GM13976 (cell line): ENCODE measurements around the gene KLHL7.

Experiments
- DNase-seq: peaks from one replicate; pipeline ENCODE4 v3.0.0; 2012; ENCODE audit warnings: low spot score
- CTCF ChIP-seq: IDR thresholded peaks from 2 replicates; pipeline ENCODE4 v1.5.1; 2012; ENCODE audit warnings: borderline replicate concordance, mild to moderate bottlenecking; ENCODE audit not compliant: insufficient read depth; ENCODE audit errors: extremely low read depth, missing control alignments, control extremely low read depth
- in situ Hi-C: fragments of 300-500 bp; cut with MboI; formaldehyde crosslinking; loops from one replicate; pipeline ENCODE4 v1.12.0; 2022; ENCODE audit warnings: low sequenced_read_pairs, mixed read lengths, inconsistent platforms; ENCODE audit not compliant: unreplicated experiment

KLHL7 gene

DNA sequence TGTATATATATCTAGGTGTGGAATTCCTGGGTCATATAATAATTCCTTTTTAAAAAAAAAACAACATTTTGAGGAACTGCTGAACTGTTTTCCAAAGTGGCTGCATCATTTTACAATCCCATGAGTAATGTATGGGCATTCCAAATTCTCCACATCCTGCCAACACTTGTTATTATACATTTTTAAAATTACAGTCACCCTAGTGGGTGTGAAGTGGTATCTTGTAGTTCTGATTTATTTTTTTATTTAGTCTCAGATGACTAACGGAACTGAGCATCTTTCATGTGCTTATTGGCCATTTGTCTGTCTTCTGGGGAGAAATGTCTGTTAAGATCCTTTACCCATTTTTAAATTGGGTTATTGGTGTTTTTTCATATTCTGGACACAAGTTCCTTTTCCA lies 12.0 kb upstream of the KLHL7 start:
- TF ChIP-seq CTCF: no peak
- no peak for DNase-seq
- in situ Hi-C loops: no loop called here

GRCh38 chr7:23096518-23097290 lies 8.9 kb upstream of the KLHL7 start:
- in situ Hi-C loops: no loop called here

GRCh38 chr7:23098029-23098428 lies 7.6 kb upstream of the KLHL7 start:
- in situ Hi-C loops: no loop called here
- DNase-seq: no peak
- TF ChIP-seq CTCF: no peak

More at GRCh38 chr7:23096518-23097290, 8.9 kb upstream of the KLHL7 start:
- no peak for DNase-seq
- TF ChIP-seq CTCF: no peak

DNA sequence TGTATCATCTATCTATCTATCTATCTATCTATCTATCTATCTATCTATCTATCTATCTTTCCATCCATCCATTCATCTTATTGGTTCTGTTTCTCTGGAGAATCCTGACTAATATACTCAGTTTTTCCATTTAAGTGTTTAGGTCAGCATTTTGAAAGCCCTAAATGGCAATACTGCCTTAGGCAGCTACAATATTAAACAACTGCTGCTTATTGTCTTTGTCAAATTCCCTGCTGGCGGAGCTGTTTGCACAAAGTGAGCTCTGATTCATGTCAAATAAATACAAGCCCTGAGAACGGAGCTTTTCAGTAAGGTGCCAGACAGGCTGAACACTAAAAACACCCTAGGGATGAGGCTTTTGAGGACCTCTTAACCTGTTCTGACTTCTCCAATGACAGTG lies 7.1 kb upstream of the KLHL7 start:
- in situ Hi-C loops: no loop called here
- no peak for TF ChIP-seq CTCF
- DNase-seq: no peak

DNA sequence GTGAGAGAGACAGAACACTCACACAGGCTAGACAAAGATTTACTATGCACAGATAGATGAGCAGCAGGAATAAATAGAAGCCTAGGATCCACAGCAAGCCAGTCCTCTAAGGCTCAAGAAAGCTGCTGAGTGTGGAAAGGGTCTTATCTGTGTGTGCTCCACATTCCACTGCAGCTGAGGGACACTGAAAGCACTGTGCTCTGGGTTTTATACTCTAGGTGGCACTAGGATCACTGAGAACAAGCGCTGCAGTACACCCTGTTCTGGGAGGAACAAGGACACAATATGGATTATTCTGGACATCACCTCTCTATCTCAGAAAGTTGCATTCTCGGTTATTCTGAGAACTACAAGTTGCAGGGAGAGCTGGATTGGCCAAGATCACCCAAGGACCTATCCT lies 4.9 kb upstream of the KLHL7 start:
- DNase-seq: no peak
- in situ Hi-C loops: no loop called here
- TF ChIP-seq CTCF: no peak

DNA sequence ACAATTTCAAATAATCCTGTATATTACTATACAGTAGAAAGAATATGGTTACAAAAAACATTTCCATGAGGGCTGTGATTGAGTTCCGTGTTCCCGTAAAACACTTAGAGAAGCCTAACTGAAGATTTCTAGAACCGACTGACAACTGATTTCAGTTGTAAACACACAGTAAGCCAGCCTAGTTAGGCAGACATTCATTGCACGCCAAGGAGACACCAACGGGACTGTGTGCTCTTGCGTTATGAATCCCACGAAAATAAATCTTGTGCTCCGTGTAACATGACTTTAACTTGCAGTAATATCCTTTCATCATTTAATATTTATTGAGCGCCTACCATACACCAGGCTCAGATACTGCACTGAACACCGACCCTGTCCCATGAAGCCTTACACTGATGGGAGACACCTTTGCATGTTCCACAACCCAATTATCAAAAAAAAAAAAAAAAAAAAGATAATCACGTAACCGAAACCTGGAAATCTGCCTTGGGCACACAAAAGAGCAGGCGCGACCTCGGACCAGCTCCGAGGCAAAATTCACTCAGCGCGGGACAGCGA lies 420 bp upstream of the KLHL7 start:
- TF ChIP-seq CTCF: no peak
- in situ Hi-C loops: no loop called here
- DNase-seq: peak; percentile 28
